ENCODE data around the gene PRKG1.

Gene PRKG1

DNA sequence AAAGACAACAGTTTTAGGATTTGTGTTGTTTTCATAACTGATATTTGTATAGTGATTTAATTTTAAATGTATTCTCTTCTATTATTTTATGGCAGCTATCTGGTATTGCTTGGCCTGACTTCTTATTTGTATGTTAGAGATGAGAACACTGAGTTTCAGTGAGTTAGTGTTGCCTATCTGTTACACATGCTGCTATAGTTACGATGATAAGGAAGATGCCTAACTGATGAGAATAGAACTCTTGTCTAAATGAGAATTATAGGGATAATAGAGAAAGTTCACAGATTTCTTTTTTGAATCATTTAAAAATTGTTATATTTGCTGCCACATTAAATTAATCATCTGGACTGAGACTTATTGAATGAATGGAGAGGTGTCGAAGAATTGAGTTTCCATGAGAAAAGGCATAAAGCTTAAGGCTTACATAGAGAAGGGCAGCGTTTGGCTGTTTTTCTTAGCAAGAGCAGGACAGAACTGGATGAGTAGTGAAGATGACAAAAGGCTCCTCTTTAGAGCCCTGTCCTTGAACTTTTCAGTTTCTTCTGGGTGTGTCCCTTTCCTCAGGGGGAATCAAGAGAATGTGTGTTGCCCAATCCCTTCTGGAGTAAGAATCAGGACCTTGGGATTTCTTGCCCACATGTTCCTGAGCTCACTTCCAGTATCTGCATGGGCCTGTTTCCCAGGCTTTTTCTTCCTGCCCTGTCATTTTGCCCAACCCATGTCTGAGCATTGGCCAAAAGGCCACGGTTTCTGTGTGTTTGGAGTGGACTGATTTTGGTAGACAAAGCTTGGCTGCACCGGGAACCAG, 820.7 kb downstream of the PRKG1 start:
- Histone ChIP-seq H3K4me3 (replicated peaks; ENCODE audit: insufficient read depth, low read length) (no peak overlapping the region), H3K27ac (replicated peaks) (no peak overlapping the region), H3K27me3 (ENCODE audit: insufficient read depth, poor library complexity, severe bottlenecking) (no peaks in the 10 kb centered on the region)
- DNase-seq (ENCODE audit: low read depth in 1 of 2, low spot score in 1 of 2): no peak
- TF ChIP-seq, protein P1, sequence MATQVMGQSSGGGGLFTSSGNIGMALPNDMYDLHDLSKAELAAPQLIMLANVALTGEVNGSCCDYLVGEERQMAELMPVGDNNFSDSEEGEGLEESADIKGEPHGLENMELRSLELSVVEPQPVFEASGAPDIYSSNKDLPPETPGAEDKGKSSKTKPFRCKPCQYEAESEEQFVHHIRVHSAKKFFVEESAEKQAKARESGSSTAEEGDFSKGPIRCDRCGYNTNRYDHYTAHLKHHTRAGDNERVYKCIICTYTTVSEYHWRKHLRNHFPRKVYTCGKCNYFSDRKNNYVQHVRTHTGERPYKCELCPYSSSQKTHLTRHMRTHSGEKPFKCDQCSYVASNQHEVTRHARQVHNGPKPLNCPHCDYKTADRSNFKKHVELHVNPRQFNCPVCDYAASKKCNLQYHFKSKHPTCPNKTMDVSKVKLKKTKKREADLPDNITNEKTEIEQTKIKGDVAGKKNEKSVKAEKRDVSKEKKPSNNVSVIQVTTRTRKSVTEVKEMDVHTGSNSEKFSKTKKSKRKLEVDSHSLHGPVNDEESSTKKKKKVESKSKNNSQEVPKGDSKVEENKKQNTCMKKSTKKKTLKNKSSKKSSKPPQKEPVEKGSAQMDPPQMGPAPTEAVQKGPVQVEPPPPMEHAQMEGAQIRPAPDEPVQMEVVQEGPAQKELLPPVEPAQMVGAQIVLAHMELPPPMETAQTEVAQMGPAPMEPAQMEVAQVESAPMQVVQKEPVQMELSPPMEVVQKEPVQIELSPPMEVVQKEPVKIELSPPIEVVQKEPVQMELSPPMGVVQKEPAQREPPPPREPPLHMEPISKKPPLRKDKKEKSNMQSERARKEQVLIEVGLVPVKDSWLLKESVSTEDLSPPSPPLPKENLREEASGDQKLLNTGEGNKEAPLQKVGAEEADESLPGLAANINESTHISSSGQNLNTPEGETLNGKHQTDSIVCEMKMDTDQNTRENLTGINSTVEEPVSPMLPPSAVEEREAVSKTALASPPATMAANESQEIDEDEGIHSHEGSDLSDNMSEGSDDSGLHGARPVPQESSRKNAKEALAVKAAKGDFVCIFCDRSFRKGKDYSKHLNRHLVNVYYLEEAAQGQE (IDR thresholded peaks at IDR 0.05; ENCODE audit: insufficient replicate concordance, low read depth): no peak
- no peak for TF ChIP-seq SPI1 (IDR thresholded peaks at IDR 0.05; ENCODE audit: borderline replicate concordance, low read depth)

DNA sequence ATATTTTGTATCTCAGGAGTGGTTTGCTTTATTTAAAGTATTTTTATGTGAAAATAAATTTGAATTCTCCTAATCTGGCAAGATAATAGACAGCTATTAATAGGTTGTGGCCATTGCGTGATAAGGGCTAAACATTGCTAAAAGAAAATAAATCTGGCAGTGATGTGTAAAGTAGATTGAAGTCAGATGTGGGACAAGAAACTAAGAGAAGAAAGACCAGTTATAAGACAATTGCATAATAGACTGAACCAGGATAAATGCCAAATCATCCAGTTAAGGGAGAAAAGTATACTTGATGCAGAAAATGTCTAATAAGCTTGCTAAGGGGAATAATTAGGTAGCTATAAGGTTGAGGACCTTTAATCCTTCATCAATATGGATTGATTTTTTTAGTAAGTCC, 822.6 kb downstream of the PRKG1 start:
- DNase-seq (ENCODE audit: low read depth in 1 of 2, low spot score in 1 of 2): no peak
- H3K27me3 ChIP-seq (ENCODE audit: insufficient read depth, poor library complexity, severe bottlenecking): no peaks in the 10 kb centered on the region
- no peak overlapping the region for H3K27ac ChIP-seq (replicated peaks)
- TF ChIP-seq POLR2AphosphoS5 (IDR thresholded peaks at IDR 0.05; ENCODE audit: low read depth): no peak
- TF ChIP-seq, protein P1 (IDR thresholded peaks at IDR 0.05; ENCODE audit: insufficient replicate concordance, low read depth): no peak
- TF ChIP-seq GABPA (IDR thresholded peaks at IDR 0.05; ENCODE audit: low read depth): no peak
- no peak for TF ChIP-seq SPI1 (IDR thresholded peaks at IDR 0.05; ENCODE audit: borderline replicate concordance, low read depth)
- TF ChIP-seq, protein P2, sequence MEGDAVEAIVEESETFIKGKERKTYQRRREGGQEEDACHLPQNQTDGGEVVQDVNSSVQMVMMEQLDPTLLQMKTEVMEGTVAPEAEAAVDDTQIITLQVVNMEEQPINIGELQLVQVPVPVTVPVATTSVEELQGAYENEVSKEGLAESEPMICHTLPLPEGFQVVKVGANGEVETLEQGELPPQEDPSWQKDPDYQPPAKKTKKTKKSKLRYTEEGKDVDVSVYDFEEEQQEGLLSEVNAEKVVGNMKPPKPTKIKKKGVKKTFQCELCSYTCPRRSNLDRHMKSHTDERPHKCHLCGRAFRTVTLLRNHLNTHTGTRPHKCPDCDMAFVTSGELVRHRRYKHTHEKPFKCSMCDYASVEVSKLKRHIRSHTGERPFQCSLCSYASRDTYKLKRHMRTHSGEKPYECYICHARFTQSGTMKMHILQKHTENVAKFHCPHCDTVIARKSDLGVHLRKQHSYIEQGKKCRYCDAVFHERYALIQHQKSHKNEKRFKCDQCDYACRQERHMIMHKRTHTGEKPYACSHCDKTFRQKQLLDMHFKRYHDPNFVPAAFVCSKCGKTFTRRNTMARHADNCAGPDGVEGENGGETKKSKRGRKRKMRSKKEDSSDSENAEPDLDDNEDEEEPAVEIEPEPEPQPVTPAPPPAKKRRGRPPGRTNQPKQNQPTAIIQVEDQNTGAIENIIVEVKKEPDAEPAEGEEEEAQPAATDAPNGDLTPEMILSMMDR (IDR thresholded peaks at IDR 0.05; ENCODE audit: insufficient read depth, low read length): no peak
- H3K4me3 ChIP-seq (replicated peaks; ENCODE audit: insufficient read depth, low read length): no peak overlapping the region

DNA sequence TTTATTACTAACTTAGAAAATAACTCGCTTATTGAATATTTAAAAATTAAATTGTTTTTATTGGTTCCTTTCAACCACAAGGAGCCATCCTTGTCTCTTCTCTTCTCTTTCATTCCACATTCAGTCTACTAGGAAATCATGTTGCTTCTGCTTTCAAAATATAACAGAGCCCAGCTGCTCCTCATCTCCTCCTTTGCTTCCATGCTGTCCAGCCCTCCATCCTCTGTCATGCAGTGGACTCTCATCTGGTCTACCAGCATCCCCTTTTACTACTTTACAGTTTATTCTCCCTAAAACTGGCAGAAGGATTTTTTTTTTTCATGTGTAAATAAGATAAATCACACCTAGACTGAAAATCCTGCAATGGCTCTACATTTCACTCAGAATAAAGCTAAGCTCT, 823.3 kb downstream of the PRKG1 start:
- H3K27ac ChIP-seq (replicated peaks): no peak overlapping the region
- DNase-seq (ENCODE audit: low read depth in 1 of 2, low spot score in 1 of 2): no peak
- TF ChIP-seq, protein P2 (IDR thresholded peaks at IDR 0.05; ENCODE audit: insufficient read depth, low read length): no peak
- TF ChIP-seq, protein P1 (IDR thresholded peaks at IDR 0.05; ENCODE audit: insufficient replicate concordance, low read depth): no peak
- TF ChIP-seq POLR2AphosphoS5 (IDR thresholded peaks at IDR 0.05; ENCODE audit: low read depth) (no peak), SPI1 (IDR thresholded peaks at IDR 0.05; ENCODE audit: borderline replicate concordance, low read depth) (no peak), GABPA (IDR thresholded peaks at IDR 0.05; ENCODE audit: low read depth) (no peak)
- no peak overlapping the region for H3K4me3 ChIP-seq (replicated peaks; ENCODE audit: insufficient read depth, low read length)
- H3K27me3 ChIP-seq (ENCODE audit: insufficient read depth, poor library complexity, severe bottlenecking): no peaks in the 10 kb centered on the region

Data from HL-60 (cell line).